Colonic mucosa (tissue), 4 donors: Measurements from ENCODE around the gene SLC46A2. TPM values are rescaled to one million over a fixed set of nuclear protein-coding genes. Genes with fewer than 3 reads are reported as not detected.

Experiments
- DNase-seq: peaks from one replicate; pipeline ENCODE4 v3.0.0-alpha.2; 2020
- H3K27ac ChIP-seq: fragments of 200-600 bp; one replicate; pipeline ENCODE4 v1.8.0; 2021
- H3K27me3 ChIP-seq: fragments of 200-600 bp; one replicate; pipeline ENCODE4 v1.8.0; 2021
- H3K36me3 ChIP-seq: fragments of 200-600 bp; one replicate; pipeline ENCODE4 v1.8.0; 2021
- H3K4me1 ChIP-seq: fragments of 200-600 bp; one replicate; pipeline ENCODE4 v1.8.0; 2021; ENCODE audit warnings: mild to moderate bottlenecking
- H3K4me3 ChIP-seq: fragments of 200-600 bp; one replicate; pipeline ENCODE4 v1.8.0; 2021
- H3K9ac ChIP-seq, 2 donors: one replicate each; pipeline ENCODE4 v1.7.0; 2013; ENCODE audit warnings: control low read depth in 2 of 2, low read depth in 2 of 2, low read length in 2 of 2
- H3K9me3 ChIP-seq: fragments of 200-600 bp; one replicate; pipeline ENCODE4 v1.8.0; 2021
- CTCF ChIP-seq: fragments of 200-600 bp; IDR thresholded peaks from one replicate; pipeline ENCODE4 v1.8.0; 2022; ENCODE audit warnings: antibody characterized with exemption, mild to moderate bottlenecking
- intact Hi-C: fragments of 100-400 bp; cut with DNase I; formaldehyde crosslinking; loops from one replicate; pipeline ENCODE4 v1.14.1; 2022
- total RNA-seq, 2 donors: library from RNA; stranded (reverse); fragmentation: NEBNext Ultra II Directional in 1 of 2; extraction: Animal tissue kit (Norgen Biotek cat#: 25700) in 1 of 2; gene quantifications; one replicate each; pipeline ENCODE4 v1.2.1, GENCODE V29; 2021
- donor health status: healthy.
- donor health status: DM: no; HTN: no; CAD: no.
- donor health status: DM: no; HTN: no; CAD: no.

SLC46A2 gene
- total RNA-seq, 2 donors from 2014 or later = not detected

- Histone ChIP-seq H3K4me1 (no peaks in the 10 kb centered on the region), H3K4me3 (no peak overlapping the region), H3K27ac (no peak overlapping the region), H3K36me3 (no peaks in the 10 kb centered on the region), H3K9me3 (no peaks in the 10 kb centered on the region), H3K27me3 (peaks cover 15% of the 10 kb centered on the region), H3K9ac (no peak overlapping the region)
- intact Hi-C loops = no loop called here
- no peak for DNase-seq
- no peak for TF ChIP-seq CTCF
Observed at GRCh38 chr9:112887381-112887780, 3.3 kb downstream of the SLC46A2 start.

GRCh38 chr9:112886351-112886750 is 4.3 kb downstream of the SLC46A2 start:
- Histone ChIP-seq H3K27me3 (peaks cover 15% of the 10 kb centered on the region), H3K4me3 (no peak overlapping the region), H3K9me3 (no peaks in the 10 kb centered on the region), H3K27ac (no peak overlapping the region), H3K36me3 (no peaks in the 10 kb centered on the region), H3K4me1 (no peaks in the 10 kb centered on the region), H3K9ac (no peak overlapping the region)
- DNase-seq = no peak
- no peak for TF ChIP-seq CTCF
- intact Hi-C loops = no loop called here

- H3K36me3 ChIP-seq = no peaks in the 10 kb centered on the region
- no peaks in the 10 kb centered on the region for H3K9me3 ChIP-seq
- no peak overlapping the region for H3K27ac ChIP-seq
- DNase-seq = no peak
- H3K9ac ChIP-seq = no peak overlapping the region
- H3K27me3 ChIP-seq = peaks cover 4% of the 10 kb centered on the region
- intact Hi-C loops = no loop called here
- H3K4me1 ChIP-seq = no peaks in the 10 kb centered on the region
- H3K4me3 ChIP-seq = no peak overlapping the region
- TF ChIP-seq CTCF = no peak
Observed at GRCh38 chr9:112885324-112885723, 5.4 kb downstream of the SLC46A2 start.

- Histone ChIP-seq H3K9me3 (no peaks in the 10 kb centered on the region), H3K27me3 (no peaks in the 10 kb centered on the region), H3K27ac (no peak overlapping the region), H3K36me3 (no peaks in the 10 kb centered on the region), H3K9ac (no peak overlapping the region), H3K4me3 (no peak overlapping the region), H3K4me1 (no peaks in the 10 kb centered on the region)
- intact Hi-C loops = no loop called here
- no peak for TF ChIP-seq CTCF
- no peak for DNase-seq
Observed at GRCh38 chr9:112884721-112885120, 6.0 kb downstream of the SLC46A2 start.

- DNase-seq = no peak
- intact Hi-C loops = no loop called here
- Histone ChIP-seq H3K27ac (no peak overlapping the region), H3K9me3 (no peaks in the 10 kb centered on the region), H3K27me3 (no peaks in the 10 kb centered on the region), H3K4me1 (no peaks in the 10 kb centered on the region), H3K4me3 (no peak overlapping the region), H3K9ac (no peak overlapping the region), H3K36me3 (no peaks in the 10 kb centered on the region)
- no peak for TF ChIP-seq CTCF
Observed at GRCh38 chr9:112884101-112884500, 6.6 kb downstream of the SLC46A2 start.

GRCh38 chr9:112881331-112881730 is 9.3 kb downstream of the SLC46A2 start:
- Histone ChIP-seq H3K36me3 (no peaks in the 10 kb centered on the region), H3K27ac (no peak overlapping the region), H3K4me1 (no peaks in the 10 kb centered on the region), H3K9me3 (no peaks in the 10 kb centered on the region), H3K4me3 (no peak overlapping the region), H3K9ac (no peak overlapping the region), H3K27me3 (no peaks in the 10 kb centered on the region)
- intact Hi-C loops = no loop called here
- no peak for TF ChIP-seq CTCF
- DNase-seq = no peak
